ENCODE measurements around the gene CDK15. TPM values are rescaled to one million over a fixed set of nuclear protein-coding genes. Genes with fewer than 3 reads are reported as not detected.

CDK15 gene
- total RNA-seq (ENCODE audit: low replicate concordance): 0.21 TPM in 1 of 2 replicates, not detected in the other

DNA sequence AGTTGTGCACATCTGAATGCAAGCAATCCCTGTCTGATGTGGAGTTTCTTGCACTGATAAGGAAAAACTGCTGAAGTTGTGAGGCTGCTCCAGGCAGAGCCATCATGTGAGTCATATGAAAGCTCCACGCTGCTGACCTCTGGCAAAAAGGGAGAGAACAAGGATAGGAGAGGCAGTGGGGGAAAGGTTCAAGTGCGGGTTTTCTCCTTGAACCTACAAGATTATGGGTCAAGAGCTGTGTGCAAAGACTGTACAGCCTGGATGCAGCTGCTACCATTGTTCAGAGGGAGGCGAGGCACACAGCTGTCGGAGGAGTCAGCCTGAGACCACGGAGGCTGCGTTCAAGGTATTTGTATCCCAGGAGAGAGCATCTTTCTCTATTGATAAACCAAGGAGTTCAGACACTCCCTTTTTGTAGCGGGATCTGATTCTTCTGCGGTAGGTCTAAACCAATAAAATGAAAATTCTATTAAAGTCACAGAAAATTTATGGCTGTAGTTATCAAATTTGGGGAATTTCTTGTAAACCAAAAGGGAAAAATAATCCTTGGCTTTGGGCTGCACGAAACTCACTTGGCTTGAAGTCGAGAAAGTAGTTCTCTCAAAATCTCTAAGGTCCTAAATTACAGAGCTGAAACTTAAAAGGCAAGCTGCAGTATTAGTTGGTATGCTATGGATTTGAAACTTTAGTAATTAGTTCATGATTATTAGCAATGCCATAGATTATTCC lies at the start of gene CDK15:
Gene CDK15, plus strand, starts transcription at position 96 of the 729 bp plus-strand sequence. Its CDS starts 128 bp downstream, at position 224.
- H3K27me3 ChIP-seq: no peaks in the 10 kb centered on the region
- H3K9me3 Mint-ChIP-seq: peaks cover 5% of the 10 kb centered on the region
- no peak for DNase-seq (ENCODE audit: low spot score)
- H2AFZ ChIP-seq (replicated peaks): no peak within 1 kb of the TSS
- TF ChIP-seq, protein P1, sequence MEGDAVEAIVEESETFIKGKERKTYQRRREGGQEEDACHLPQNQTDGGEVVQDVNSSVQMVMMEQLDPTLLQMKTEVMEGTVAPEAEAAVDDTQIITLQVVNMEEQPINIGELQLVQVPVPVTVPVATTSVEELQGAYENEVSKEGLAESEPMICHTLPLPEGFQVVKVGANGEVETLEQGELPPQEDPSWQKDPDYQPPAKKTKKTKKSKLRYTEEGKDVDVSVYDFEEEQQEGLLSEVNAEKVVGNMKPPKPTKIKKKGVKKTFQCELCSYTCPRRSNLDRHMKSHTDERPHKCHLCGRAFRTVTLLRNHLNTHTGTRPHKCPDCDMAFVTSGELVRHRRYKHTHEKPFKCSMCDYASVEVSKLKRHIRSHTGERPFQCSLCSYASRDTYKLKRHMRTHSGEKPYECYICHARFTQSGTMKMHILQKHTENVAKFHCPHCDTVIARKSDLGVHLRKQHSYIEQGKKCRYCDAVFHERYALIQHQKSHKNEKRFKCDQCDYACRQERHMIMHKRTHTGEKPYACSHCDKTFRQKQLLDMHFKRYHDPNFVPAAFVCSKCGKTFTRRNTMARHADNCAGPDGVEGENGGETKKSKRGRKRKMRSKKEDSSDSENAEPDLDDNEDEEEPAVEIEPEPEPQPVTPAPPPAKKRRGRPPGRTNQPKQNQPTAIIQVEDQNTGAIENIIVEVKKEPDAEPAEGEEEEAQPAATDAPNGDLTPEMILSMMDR (IDR thresholded peaks at IDR 0.05): no peak
- no peak for TF ChIP-seq EZH2 (IDR thresholded peaks at IDR 0.05)
- no peak for TF ChIP-seq EZH2phosphoT487 (IDR thresholded peaks at IDR 0.05)
- H3K4me1 ChIP-seq: peaks cover 9% of the 10 kb centered on the region
- H3K4me2 ChIP-seq: no peak within 1 kb of the TSS
- H3K9ac ChIP-seq: no peak within 1 kb of the TSS
- no peaks in the 10 kb centered on the region for H3K36me3 Mint-ChIP-seq
- H3K36me3 ChIP-seq: no peaks in the 10 kb centered on the region
- no peak within 1 kb of the TSS for H3K4me3 ChIP-seq
- peak within 1 kb of the TSS; percentile 4 for H3K27ac Mint-ChIP-seq
- no peaks in the 10 kb centered on the region for H3K9me3 ChIP-seq (ENCODE audit: low read depth)
- H3K27ac ChIP-seq: no peak within 1 kb of the TSS
- H3K4me1 Mint-ChIP-seq: peaks cover 25% of the 10 kb centered on the region
- no peaks in the 10 kb centered on the region for H4K20me1 ChIP-seq (ENCODE audit: low read depth)
- no peaks in the 10 kb centered on the region for H3F3A ChIP-seq (ENCODE audit: low read depth)
- no peak within 1 kb of the TSS for H3K4me3 Mint-ChIP-seq
- no peaks in the 10 kb centered on the region for H3K79me2 ChIP-seq (ENCODE audit: low read depth)
- peaks cover 2% of the 10 kb centered on the region for H3K27me3 Mint-ChIP-seq (ENCODE audit: insufficient read depth, low read depth)

DNA sequence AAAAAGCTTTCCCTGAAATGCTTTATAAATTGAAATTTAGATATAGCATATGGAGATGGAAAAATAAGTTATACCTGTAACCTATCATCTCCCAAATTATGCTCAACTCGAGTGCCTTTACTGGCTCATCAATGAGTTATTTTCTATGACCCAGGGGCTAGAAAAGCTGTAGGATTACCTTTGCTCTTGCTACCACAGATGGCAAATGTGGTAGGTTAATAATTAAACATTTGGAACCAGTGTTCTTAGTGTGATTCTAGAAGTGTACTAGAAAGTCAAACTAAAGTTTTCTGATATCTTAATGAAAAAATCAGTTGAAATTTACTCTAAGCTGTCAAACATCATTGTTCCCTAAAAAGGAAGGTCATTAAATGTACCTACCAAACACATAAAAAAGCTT lies 48.1 kb upstream of the CDK15 start:
- Histone ChIP-seq H3K27me3 (no peaks in the 10 kb centered on the region), H3K4me2 (no peak overlapping the region), H3K36me3 (no peaks in the 10 kb centered on the region), H3K27ac (no peak overlapping the region), H3F3A (ENCODE audit: low read depth) (no peaks in the 10 kb centered on the region), H2AFZ (replicated peaks) (no peak overlapping the region), H3K9ac (no peak overlapping the region), H3K79me2 (ENCODE audit: low read depth) (no peaks in the 10 kb centered on the region), H3K9me3 (ENCODE audit: low read depth) (no peaks in the 10 kb centered on the region), H3K4me1 (no peaks in the 10 kb centered on the region), H4K20me1 (ENCODE audit: low read depth) (no peaks in the 10 kb centered on the region), H3K4me3 (no peak overlapping the region)
- Mint-ChIP-seq H3K4me3 (no peak overlapping the region), H3K9me3 (no peaks in the 10 kb centered on the region), H3K27me3 (ENCODE audit: insufficient read depth, low read depth) (no peaks in the 10 kb centered on the region), H3K27ac (no peak overlapping the region), H3K4me1 (no peaks in the 10 kb centered on the region), H3K36me3 (peaks cover 11% of the 10 kb centered on the region)
- no peak for TF ChIP-seq EZH2 (IDR thresholded peaks at IDR 0.05)
- TF ChIP-seq EZH2phosphoT487 (IDR thresholded peaks at IDR 0.05): no peak
- TF ChIP-seq, protein P1 (IDR thresholded peaks at IDR 0.05): no peak
- DNase-seq (ENCODE audit: low spot score): no peak

DNA sequence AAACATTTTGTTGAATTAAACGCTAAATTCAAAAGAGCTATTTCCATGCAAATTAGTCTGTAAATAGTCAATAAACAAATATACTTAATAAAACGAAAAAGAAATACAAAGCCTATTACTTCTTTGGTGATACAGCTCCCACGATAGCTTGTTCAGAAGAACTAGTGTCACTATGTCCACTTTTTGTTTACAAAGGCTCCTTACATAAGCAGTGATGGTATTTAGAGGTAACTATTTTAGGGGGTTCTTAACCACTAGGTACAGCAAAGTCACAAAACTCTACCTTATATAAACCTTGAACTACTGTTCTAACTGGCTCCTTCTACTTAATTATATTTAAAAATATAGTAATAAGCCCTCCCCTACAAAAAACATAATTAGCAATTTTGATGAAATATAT lies 47.5 kb upstream of the CDK15 start:
- H3K4me1 ChIP-seq: no peaks in the 10 kb centered on the region
- H3K36me3 ChIP-seq: no peaks in the 10 kb centered on the region
- Mint-ChIP-seq H3K27ac (no peak overlapping the region), H3K27me3 (ENCODE audit: insufficient read depth, low read depth) (no peaks in the 10 kb centered on the region), H3K36me3 (peaks cover 11% of the 10 kb centered on the region), H3K4me3 (no peak overlapping the region), H3K9me3 (no peaks in the 10 kb centered on the region), H3K4me1 (no peaks in the 10 kb centered on the region)
- H3K9me3 ChIP-seq (ENCODE audit: low read depth): no peaks in the 10 kb centered on the region
- H3K4me3 ChIP-seq: no peak overlapping the region
- no peak overlapping the region for H3K9ac ChIP-seq
- TF ChIP-seq EZH2phosphoT487 (IDR thresholded peaks at IDR 0.05) (no peak), EZH2 (IDR thresholded peaks at IDR 0.05) (no peak)
- no peaks in the 10 kb centered on the region for H3K79me2 ChIP-seq (ENCODE audit: low read depth)
- no peak for DNase-seq (ENCODE audit: low spot score)
- no peaks in the 10 kb centered on the region for H3F3A ChIP-seq (ENCODE audit: low read depth)
- H3K27ac ChIP-seq: no peak overlapping the region
- H4K20me1 ChIP-seq (ENCODE audit: low read depth): no peaks in the 10 kb centered on the region
- no peak overlapping the region for H2AFZ ChIP-seq (replicated peaks)
- no peak overlapping the region for H3K4me2 ChIP-seq
- no peaks in the 10 kb centered on the region for H3K27me3 ChIP-seq

DNA sequence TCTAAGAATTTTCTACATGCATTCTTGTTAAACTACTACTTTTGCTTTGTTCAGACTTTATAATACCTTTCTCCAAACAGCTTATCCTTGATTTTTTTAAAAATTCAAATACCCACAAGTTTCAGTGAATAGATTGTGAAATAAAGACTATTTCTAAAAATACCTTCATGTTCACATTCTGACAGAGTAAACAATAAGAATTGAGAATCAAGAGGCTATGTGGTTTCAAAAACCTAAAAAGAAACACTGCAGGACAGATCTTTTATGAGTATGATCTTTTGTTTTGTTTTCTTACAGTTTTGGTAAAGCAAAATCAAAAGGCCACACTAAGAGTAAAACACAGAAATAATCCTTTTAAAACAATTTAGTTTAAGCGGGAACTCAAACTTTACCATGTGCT lies 46.8 kb upstream of the CDK15 start:
- no peak overlapping the region for H3K4me3 Mint-ChIP-seq

More for the DNA sequence above, 46.8 kb upstream of the CDK15 start:
- no peaks in the 10 kb centered on the region for H3K36me3 ChIP-seq
- no peaks in the 10 kb centered on the region for H3F3A ChIP-seq (ENCODE audit: low read depth)
- Mint-ChIP-seq H3K4me1 (no peaks in the 10 kb centered on the region), H3K36me3 (peaks cover 8% of the 10 kb centered on the region), H3K9me3 (no peaks in the 10 kb centered on the region), H3K27me3 (ENCODE audit: insufficient read depth, low read depth) (no peaks in the 10 kb centered on the region), H3K27ac (no peak overlapping the region)
- H3K4me3 ChIP-seq: no peak overlapping the region
- H3K27ac ChIP-seq: no peak overlapping the region
- H2AFZ ChIP-seq (replicated peaks): no peak overlapping the region
- H3K27me3 ChIP-seq: no peaks in the 10 kb centered on the region
- H3K79me2 ChIP-seq (ENCODE audit: low read depth): no peaks in the 10 kb centered on the region
- H3K9ac ChIP-seq: no peak overlapping the region
- DNase-seq (ENCODE audit: low spot score): no peak
- TF ChIP-seq EZH2 (IDR thresholded peaks at IDR 0.05): no peak
- TF ChIP-seq EZH2phosphoT487 (IDR thresholded peaks at IDR 0.05): no peak
- TF ChIP-seq, protein P1 (IDR thresholded peaks at IDR 0.05): no peak
- no peaks in the 10 kb centered on the region for H3K9me3 ChIP-seq (ENCODE audit: low read depth)
- H3K4me1 ChIP-seq: no peaks in the 10 kb centered on the region
- H3K4me2 ChIP-seq: no peak overlapping the region
- no peaks in the 10 kb centered on the region for H4K20me1 ChIP-seq (ENCODE audit: low read depth)

Measured in neural progenitor cell (in vitro differentiated cells).